Germinal center (tissue), 1 donor: ENCODE measurements around the gene CYB561.

Experiments used
- DNase-seq: peaks from one replicate; pipeline ENCODE4 v3.0.0; 2012; ENCODE audit warnings: mixed read lengths, low spot score

CYB561 gene

GRCh38 chr17:63445954-63446752 lies at the start of gene CYB561:
TSS of gene CYB561 (minus strand) at chr17:63446306. CDS start at chr17:63437547, 8,759 bp downstream.
- peak; percentile 83 for DNase-seq

GRCh38 chr17:63495491-63495890 lies 49.4 kb upstream of the CYB561 start:
- DNase-seq, result no peak

- no peak for DNase-seq
Measured at GRCh38 chr17:63494300-63494928, 48.3 kb upstream of the CYB561 start.

GRCh38 chr17:63493411-63493810 lies 47.3 kb upstream of the CYB561 start:
- no peak for DNase-seq

- no peak for DNase-seq
Measured at GRCh38 chr17:63492940-63493339, 46.8 kb upstream of the CYB561 start.

GRCh38 chr17:63491977-63492618 lies 46.0 kb upstream of the CYB561 start:
- DNase-seq, result no peak

GRCh38 chr17:63491413-63491812 lies 45.3 kb upstream of the CYB561 start:
- DNase-seq, result no peak

GRCh38 chr17:63490858-63491400 lies 44.8 kb upstream of the CYB561 start:
- DNase-seq, result no peak

GRCh38 chr17:63490329-63490728 lies 44.2 kb upstream of the CYB561 start:
- DNase-seq, result no peak

GRCh38 chr17:63489291-63489690 lies 43.2 kb upstream of the CYB561 start:
- no peak for DNase-seq

GRCh38 chr17:63488851-63489250 lies 42.7 kb upstream of the CYB561 start:
- no peak for DNase-seq

- DNase-seq, result no peak
Measured at GRCh38 chr17:63487014-63487339, 40.9 kb upstream of the CYB561 start.

GRCh38 chr17:63486317-63487013 lies 40.4 kb upstream of the CYB561 start:
- DNase-seq, result no peak

GRCh38 chr17:63483655-63484575 lies 37.8 kb upstream of the CYB561 start:
- no peak for DNase-seq

- no peak for DNase-seq
Measured at GRCh38 chr17:63483038-63483437, 36.9 kb upstream of the CYB561 start.

GRCh38 chr17:63482509-63482908 lies 36.4 kb upstream of the CYB561 start:
- DNase-seq, result no peak

GRCh38 chr17:63481488-63481870 lies 35.4 kb upstream of the CYB561 start:
- DNase-seq, result no peak

- no peak for DNase-seq
Measured at GRCh38 chr17:63480826-63481487, 34.9 kb upstream of the CYB561 start.

- DNase-seq, result no peak
Measured at GRCh38 chr17:63480192-63480784, 34.2 kb upstream of the CYB561 start.

GRCh38 chr17:63479495-63480184 lies 33.5 kb upstream of the CYB561 start:
- no peak for DNase-seq
